Stimulated activated CD8-positive, alpha-beta memory T cell treated with anti-CD3 and anti-CD28 coated beads, Interleukin-7, amount 100 ng/mL, for 1 hour (primary cell): Measurements from ENCODE around the gene ELOVL2.
"Not testable (repeated sequence)": the region's sequence is repeated elsewhere in the genome, so short reads cannot be mapped to it uniquely, and the experiment has no call there.

ENCODE experiments used
- DNase-seq, 2 donors: peaks; one replicate each; pipeline ENCODE4 v3.0.0-alpha.2; 2020; ENCODE audit warnings: low read depth in 2 of 2

The ELOVL2 gene

DNA sequence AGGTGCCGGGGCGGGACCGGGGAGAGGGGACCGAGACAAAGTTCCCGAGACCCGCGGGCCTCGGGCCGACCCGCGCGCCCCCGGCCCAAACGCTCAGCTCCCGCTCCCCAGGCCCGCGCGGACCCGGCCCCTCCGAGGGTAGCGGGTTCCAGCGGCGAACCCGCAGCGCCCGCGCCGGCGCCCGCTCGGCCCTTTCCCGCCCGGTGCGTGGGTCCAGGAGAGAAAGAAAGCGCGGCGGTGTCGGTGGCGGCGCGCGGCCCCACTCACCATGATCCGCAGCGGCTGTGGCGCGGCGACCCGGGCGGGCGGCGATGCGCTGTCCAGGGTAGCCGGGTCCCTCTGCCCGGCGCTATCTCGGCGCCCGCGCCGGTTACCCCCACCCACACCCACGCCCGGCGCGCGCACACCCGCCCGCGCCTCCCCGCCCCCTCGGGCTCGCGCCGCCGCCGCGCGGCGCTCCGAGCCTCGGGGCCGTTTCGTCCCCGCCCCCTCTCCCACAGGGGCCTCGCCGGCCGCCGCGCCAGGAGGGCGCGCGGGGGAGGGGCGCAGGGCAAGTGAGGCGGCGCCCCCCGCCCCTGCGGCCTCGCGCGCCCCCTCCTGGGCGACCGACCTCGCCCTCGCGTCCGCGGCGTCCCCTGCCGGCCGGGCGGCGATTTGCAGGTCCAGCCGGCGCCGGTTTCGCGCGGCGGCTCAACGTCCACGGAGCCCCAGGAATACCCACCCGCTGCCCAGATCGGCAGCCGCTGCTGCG is at the start of gene ELOVL2:
Gene ELOVL2 (minus strand): TSS at position 345 of the 751 bp plus-strand sequence. CDS start 75 bp downstream, at position 270.
- no peak for DNase-seq

DNA sequence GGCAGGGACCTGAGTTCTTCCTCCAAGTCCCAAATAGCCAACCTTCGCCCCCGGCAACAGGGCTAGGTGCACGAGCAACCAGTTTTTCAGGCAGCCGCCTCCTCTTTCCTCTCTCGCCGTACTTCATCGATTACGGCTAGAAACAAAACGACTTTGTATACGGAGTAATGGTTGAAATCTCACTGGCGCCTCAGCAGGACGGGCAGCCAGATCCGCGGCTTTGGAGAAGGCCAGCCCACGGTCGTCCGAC is 49.2 kb upstream of the ELOVL2 start:
- DNase-seq, result no peak

DNA sequence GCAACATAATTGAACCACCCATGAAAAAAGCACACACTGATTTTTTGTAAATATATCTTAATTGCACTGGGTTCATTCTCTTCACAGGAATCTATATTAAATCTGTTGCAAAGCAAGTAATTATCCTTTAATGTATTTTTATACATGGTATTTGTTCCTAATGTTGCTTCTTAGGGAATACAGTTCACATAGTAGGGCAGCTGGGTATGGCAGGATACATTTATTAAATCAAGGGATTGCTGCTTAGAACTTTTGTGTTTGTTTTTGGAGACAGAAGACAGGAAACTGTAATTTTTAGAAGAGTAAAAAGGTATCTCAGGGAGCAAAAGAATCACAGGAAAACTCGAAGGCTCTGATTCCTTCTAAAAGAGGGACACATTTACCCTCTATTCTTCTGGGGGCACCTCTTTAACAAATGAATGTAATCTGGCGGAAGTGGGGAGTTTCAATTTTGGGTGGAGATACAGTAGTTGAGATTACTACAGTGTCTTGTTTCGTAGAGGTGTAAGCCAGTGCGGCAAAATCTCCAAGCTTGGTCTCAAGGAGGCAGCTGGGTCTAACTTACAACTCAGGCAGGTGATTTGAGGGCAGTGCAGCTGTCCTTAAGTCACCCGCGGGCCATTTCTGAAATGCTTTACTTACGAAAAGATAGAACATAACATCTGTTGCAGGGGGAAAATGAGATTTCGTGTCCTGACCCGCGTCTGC is 48.7 kb upstream of the ELOVL2 start:
- DNase-seq, result peak in 1 of 2 donors; percentile 6

DNA sequence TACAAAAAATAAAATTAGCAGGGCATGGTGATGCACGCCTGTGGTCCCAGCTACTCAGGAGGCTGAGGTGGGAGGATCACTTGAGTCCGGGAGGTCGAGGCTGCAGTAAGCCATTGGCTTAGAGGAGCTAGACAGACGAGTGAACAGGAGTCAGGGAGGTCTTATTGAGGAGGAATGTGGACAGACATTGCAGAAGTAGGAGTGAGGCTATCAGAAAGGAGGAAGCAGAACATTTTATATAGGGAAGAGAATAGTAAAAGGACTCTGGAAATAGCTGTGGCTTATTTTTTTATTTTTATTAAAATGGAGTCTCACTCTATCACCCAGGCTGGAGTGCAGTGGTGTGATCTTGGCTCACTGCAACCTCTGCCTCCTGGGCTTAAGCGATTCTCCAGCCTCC is 47.0 kb upstream of the ELOVL2 start:
- not testable (repeated sequence) for DNase-seq

GRCh38 chr6:11089695-11090094 is 45.6 kb upstream of the ELOVL2 start:
- DNase-seq, result no peak

DNA sequence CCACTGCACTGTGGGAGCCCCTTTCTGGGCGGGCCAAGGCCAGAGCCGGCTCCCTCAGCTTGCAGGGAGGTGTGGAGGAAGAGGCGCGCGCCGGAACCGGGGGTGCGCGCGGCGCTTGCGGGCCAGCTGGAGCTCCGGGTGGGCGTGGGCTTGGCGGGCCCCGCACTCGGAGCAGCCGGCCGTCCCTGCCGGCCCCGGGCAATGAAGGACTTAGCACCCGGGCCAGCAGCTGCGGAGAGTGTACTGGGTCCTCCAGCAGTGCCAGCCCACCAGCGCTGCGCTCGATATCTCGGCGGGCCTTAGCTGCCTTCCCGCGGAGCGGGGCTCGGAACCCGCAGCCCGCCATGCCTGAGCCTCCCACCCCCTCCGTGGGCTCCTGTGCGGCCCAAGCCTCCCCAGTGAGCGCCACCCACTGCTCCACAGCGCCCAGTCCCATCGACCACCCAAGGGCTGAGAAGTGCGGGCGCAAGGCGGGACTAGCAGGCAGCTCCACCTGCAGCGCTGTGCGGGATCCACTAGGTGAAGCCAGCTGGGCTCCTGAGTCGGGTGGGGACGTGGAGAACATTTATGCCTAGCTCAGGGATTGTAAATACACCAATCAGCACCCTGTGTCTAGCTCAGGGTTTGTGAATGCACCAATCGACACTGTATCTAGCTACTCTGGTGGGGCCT is 43.2 kb upstream of the ELOVL2 start:
- DNase-seq, result not testable (repeated sequence)

- DNase-seq, result no peak
Observed at GRCh38 chr6:11085758-11086435, 41.8 kb upstream of the ELOVL2 start.

- DNase-seq, result no peak
Observed at GRCh38 chr6:11083956-11084355, 39.9 kb upstream of the ELOVL2 start.

GRCh38 chr6:11083491-11083890 is 39.4 kb upstream of the ELOVL2 start:
- no peak for DNase-seq

GRCh38 chr6:11080296-11080695 is 36.2 kb upstream of the ELOVL2 start:
- DNase-seq, result no peak

DNA sequence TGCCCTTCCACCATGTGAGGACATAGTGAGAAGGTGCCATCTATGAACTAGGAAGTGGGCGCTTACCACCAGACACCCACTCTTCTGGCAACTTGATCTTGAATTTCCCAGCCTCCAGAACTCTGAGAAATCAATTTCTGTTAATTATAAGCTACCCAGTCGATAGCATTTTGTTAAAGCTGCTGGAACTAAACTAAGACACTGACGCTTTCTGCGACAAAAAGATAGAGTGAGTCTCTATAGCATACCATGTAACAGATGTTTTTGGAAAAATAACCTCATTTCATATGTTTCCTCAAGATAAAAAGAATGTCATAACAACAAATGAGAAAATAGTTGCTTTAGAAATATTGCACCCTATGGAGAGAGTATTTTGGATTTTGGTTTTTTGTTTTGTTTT is 34.2 kb upstream of the ELOVL2 start:
- DNase-seq, result no peak

GRCh38 chr6:11076540-11076939 is 32.4 kb upstream of the ELOVL2 start:
- no peak for DNase-seq

- DNase-seq, result no peak
Observed at GRCh38 chr6:11072101-11072500, 28.0 kb upstream of the ELOVL2 start.

DNA sequence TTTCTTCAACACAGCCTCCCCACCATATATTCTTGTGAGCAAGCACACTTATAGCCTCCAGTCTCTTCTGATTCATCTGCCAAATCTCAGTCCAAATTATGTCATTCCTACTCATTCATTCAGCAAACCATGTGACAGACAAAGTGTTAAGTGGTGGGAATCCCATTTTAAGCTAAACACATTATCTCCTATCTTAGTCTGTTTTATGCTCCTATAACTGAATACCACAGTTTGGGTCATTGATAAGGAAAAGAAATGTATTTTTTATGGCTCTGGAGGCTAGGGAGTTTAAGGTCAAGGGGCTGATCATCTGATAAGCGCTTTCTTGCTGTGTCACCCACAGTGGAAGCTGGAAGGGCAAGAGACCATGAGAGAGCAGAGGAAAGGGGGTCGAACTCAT is 25.7 kb upstream of the ELOVL2 start:
- DNase-seq, result no peak

DNA sequence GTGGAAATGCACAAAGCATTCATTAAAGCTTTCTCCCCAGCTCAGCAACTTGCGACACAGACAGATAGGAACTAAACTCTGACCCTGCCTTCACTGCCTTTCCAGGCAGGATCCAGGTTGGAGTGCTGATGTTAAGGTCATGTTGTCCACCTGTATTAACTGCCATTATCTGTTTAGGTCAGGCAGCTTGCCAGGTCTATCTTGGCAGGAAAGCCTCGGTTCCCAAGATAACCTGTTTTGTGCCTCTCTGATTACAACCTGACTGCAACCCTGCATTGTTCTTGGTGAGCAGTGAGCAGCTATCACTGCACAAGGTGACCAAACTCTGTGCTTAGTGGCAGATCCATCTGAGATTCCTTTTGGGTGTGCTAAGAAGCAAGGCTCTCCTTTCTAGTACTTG is 23.2 kb upstream of the ELOVL2 start:
- no peak for DNase-seq

- no peak for DNase-seq
Observed at GRCh38 chr6:11066505-11067347, 22.6 kb upstream of the ELOVL2 start.

DNA sequence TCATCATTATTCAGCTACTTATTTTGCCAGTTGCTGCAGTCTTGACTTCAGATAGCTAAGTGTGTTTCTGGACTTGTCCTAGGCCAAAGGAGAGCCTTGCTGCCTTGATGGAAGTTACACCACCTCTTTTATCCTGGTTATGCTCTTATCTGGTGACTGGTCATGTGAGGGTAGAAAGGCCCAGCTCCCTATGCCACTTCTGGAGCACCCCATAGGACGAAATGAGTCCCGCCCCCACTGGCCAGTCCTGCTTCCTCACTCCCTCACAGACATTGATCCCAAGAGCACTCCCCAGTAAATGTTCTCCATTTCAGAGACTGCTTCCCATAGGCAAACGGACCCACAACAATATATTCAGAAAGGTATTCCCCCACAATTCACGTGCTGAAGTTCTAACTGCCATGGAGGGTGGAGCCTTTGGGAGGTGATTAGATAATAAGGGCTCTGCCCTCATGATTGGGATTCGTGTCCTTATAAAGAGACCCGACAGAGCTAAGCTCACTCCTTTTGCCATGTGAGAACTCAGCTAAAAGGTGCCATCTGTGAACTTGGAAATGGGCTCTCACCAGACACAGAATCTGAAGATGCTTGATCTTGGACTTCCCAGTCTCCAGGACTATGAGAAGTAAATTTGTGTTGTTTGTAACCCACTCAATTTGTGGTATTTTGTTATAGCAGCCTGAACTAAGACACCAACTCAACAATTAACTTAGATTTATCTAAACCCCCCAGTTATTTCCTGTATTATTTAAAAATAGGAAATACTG is 21.5 kb upstream of the ELOVL2 start:
- no peak for DNase-seq

DNA sequence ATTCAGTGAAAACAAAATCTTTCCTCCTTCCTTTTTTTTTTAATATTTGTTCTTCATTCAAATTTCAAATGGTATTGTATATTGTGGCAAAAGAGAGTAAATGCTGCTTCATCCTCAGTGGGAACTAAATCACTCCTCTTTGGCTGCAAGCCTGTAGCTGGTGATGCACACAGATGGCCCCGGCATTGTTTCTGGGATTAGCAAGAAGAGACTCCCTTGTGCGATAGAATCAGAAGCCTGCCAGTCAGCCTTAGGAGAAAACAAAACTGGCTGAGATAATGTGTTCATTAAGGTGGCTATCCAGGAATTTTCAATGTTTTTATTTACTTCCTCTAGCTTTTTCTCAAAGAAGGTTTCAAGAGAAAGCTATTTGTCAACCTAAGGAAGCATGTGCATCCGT is 20.7 kb upstream of the ELOVL2 start:
- DNase-seq, result no peak

GRCh38 chr6:11062715-11063114 is 18.6 kb upstream of the ELOVL2 start:
- DNase-seq, result no peak

GRCh38 chr6:11062083-11062482 is 18.0 kb upstream of the ELOVL2 start:
- DNase-seq, result no peak

- no peak for DNase-seq
Observed at GRCh38 chr6:11058406-11058805, 14.3 kb upstream of the ELOVL2 start.
